Hepatocyte (in vitro differentiated cells): Measurements from ENCODE around the gene CRYBG3. TPM values are rescaled to one million over a fixed set of nuclear protein-coding genes. Genes with fewer than 3 reads are reported as not detected.

Experiments
- DNase-seq: peaks from one replicate; pipeline ENCODE4 v3.0.0-alpha.2; 2016; ENCODE audit warnings: low spot score
- H2AFZ ChIP-seq: fragments of 200-600 bp; sonication (generic); 2 replicates; pipeline ENCODE4 v1.6.0; 2016; ENCODE audit warnings: antibody characterized with exemption, mild to moderate bottlenecking
- H3K27ac ChIP-seq: fragments of 200-600 bp; sonication (generic); 2 replicates; pipeline ENCODE4 v1.5.1; 2016; ENCODE audit warnings: mild to moderate bottlenecking
- H3K27me3 ChIP-seq: fragments of 200-600 bp; sonication (generic); 2 replicates; pipeline ENCODE4 v1.6.1; 2016
- H3K36me3 ChIP-seq: fragments of 200-600 bp; sonication (generic); replicated peaks from 2 replicates; pipeline ENCODE4 v1.5.1; 2016; ENCODE audit warnings: low read depth; ENCODE audit not compliant: insufficient read depth
- H3K4me1 ChIP-seq: fragments of 200-600 bp; sonication (generic); 2 replicates; pipeline ENCODE4 v1.5.1; 2016; ENCODE audit warnings: mild to moderate bottlenecking, moderate library complexity; ENCODE audit not compliant: insufficient read depth
- H3K4me2 ChIP-seq: fragments of 200-600 bp; sonication (generic); 2 replicates; pipeline ENCODE4 v1.6.0; 2016
- H3K4me3 ChIP-seq: fragments of 200-600 bp; sonication (generic); 2 replicates; pipeline ENCODE4 v1.5.1; 2016; ENCODE audit warnings: mild to moderate bottlenecking
- H3K79me2 ChIP-seq: fragments of 200-600 bp; sonication (generic); 2 replicates; pipeline ENCODE4 v1.6.0; 2017; ENCODE audit warnings: mild to moderate bottlenecking
- H3K9me2 ChIP-seq: fragments of 200-600 bp; sonication (generic); replicated peaks from 2 replicates; pipeline ENCODE4 v1.6.0; 2017; ENCODE audit warnings: mild to moderate bottlenecking; ENCODE audit not compliant: insufficient read depth
- H3K9me3 ChIP-seq: fragments of 200-600 bp; sonication (generic); 2 replicates; pipeline ENCODE4 v1.5.1; 2016; ENCODE audit warnings: low read depth, mild to moderate bottlenecking
- H4K20me1 ChIP-seq: fragments of 200-600 bp; sonication (generic); 2 replicates; pipeline ENCODE4 v1.6.0; 2016; ENCODE audit warnings: mild to moderate bottlenecking; ENCODE audit not compliant: insufficient read depth, poor library complexity, severe bottlenecking
- EZH2 ChIP-seq: fragments of 200-600 bp; sonication (generic); IDR thresholded peaks from 2 replicates; pipeline ENCODE4 v1.6.1; 2016; ENCODE audit warnings: antibody characterized with exemption, mild to moderate bottlenecking, borderline replicate concordance
- EZH2phosphoT487 ChIP-seq: fragments of 200-600 bp; sonication (generic); IDR thresholded peaks from one replicate; pipeline ENCODE4 v1.6.1; 2018; ENCODE audit warnings: antibody characterized with exemption, mild to moderate bottlenecking, low read depth, moderate library complexity; ENCODE audit not compliant: unreplicated experiment, severe bottlenecking
- WGBS: methylation state at CpG from one replicate; pipeline ENCODE4 v1.1.6; 2016; ENCODE audit warnings: low lambda C conversion rate; ENCODE audit errors: missing lambda C conversion rate; 5-methylcytosine and 5-hydroxymethylcytosine counted together
- polyA plus RNA-seq: library from polyadenylated mRNA; unstranded; fragments of >200 nt; fragmentation: Nextera tagmentation; extraction: Ambion mirVana; gene quantifications from 2 replicates; pipeline ENCODE4 v1.2.1, GENCODE V29; 2016
- total RNA-seq: library from RNA; depleted of rRNA; stranded (reverse); fragments of >200 nt; gene quantifications from 2 replicates; pipeline ENCODE4 v1.2.3, GENCODE V29; 2014
- TF ChIP-seq, protein P1 (sequence below): fragments of 200-600 bp; sonication (generic); IDR thresholded peaks from 2 replicates; pipeline ENCODE4 v1.5.1; 2016; ENCODE audit warnings: antibody characterized with exemption, mild to moderate bottlenecking; ENCODE audit not compliant: poor library complexity

CRYBG3 gene
- total and polyA plus RNA-seq, 2 experiments from 2014 or later: 1.6 to 13.2 TPM

DNA sequence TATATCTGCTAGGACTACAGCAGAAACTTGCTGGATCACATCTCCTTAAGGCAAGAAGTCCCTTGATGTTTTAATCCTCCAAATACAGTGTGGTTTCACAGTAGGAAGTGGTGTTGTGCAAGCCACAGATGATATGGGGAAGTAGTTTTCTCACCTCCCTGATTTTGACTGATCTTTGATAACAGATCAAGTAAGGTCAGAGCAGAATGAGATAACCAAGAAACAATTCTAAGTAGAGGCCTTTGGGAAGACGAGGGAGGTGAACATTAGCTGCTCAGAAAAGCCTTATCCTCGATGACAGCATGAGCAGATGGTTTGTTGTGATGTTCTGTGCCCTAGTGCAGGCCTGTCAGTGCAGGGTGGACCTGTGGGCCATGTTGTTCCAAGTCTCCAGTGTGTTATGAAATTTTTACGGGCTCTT is 89.1 kb downstream of the CRYBG3 start:
- Histone ChIP-seq H3K36me3 (no peaks in the 10 kb centered on the region), H3K4me2 (no peak overlapping the region), H3K79me2 (no peaks in the 10 kb centered on the region), H2AFZ (no peak overlapping the region), H3K9me2 (no peaks in the 10 kb centered on the region), H3K27me3 (no peaks in the 10 kb centered on the region), H3K4me1 (no peaks in the 10 kb centered on the region), H3K27ac (no peak overlapping the region), H3K4me3 (no peak overlapping the region), H3K9me3 (no peaks in the 10 kb centered on the region), H4K20me1 (no peaks in the 10 kb centered on the region)
- WGBS: 52% methylated on average over 3 of the region's 3 CpGs
- DNase-seq: peak; percentile 6
- TF ChIP-seq EZH2phosphoT487 (no peak), EZH2 (no peak)
- TF ChIP-seq, protein P1, sequence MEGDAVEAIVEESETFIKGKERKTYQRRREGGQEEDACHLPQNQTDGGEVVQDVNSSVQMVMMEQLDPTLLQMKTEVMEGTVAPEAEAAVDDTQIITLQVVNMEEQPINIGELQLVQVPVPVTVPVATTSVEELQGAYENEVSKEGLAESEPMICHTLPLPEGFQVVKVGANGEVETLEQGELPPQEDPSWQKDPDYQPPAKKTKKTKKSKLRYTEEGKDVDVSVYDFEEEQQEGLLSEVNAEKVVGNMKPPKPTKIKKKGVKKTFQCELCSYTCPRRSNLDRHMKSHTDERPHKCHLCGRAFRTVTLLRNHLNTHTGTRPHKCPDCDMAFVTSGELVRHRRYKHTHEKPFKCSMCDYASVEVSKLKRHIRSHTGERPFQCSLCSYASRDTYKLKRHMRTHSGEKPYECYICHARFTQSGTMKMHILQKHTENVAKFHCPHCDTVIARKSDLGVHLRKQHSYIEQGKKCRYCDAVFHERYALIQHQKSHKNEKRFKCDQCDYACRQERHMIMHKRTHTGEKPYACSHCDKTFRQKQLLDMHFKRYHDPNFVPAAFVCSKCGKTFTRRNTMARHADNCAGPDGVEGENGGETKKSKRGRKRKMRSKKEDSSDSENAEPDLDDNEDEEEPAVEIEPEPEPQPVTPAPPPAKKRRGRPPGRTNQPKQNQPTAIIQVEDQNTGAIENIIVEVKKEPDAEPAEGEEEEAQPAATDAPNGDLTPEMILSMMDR: no peak

DNA sequence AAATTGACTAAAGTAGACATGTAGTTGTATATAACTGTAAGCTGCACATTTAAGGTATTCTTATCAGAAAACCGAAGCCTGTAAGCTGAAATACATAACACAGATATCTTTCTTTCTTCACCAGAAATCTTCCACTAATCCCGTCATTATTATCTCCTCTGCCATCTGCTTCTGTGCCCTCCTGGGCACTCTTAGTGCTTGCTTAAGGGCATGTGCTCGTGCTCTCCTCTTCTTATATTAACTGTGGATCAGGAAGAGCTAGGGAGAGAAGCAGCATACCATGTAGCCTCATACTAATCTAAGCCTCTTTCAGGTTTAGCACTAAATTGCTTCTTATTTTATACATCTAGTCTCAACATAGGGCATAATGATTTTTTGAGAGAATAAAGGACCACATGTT is 89.6 kb downstream of the CRYBG3 start:
- H3K9me2 ChIP-seq: no peaks in the 10 kb centered on the region

DNA sequence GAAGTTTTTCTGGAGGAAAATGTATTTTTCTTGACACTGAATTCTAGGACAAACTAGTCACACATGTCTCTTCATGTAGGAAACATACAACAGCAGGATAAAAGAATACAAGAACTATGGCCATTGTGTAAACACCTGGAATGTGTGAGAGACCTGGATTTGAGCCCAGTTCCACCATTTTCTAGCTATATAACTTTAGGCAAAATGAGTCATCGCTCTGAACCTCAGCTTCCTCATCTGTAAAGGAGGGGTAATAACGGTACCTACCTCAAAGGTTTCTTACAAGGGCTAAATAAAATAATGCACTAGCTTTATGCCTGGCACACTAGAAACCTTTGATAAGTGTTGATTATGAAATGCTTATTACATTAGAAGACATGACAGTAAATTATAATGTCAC is 92.6 kb downstream of the CRYBG3 start:
- Histone ChIP-seq H3K27ac (no peak overlapping the region), H3K9me2 (no peaks in the 10 kb centered on the region), H4K20me1 (no peaks in the 10 kb centered on the region), H3K36me3 (no peaks in the 10 kb centered on the region), H3K79me2 (no peaks in the 10 kb centered on the region), H3K4me3 (no peak overlapping the region), H2AFZ (no peak overlapping the region), H3K4me2 (no peak overlapping the region), H3K27me3 (no peaks in the 10 kb centered on the region), H3K4me1 (no peaks in the 10 kb centered on the region), H3K9me3 (no peaks in the 10 kb centered on the region)
- WGBS: 97% methylated on average over 2 of the region's 2 CpGs
- no peak for DNase-seq
- TF ChIP-seq EZH2: no peak
- no peak for TF ChIP-seq EZH2phosphoT487
- TF ChIP-seq, protein P1: no peak

More for the DNA sequence above, 89.6 kb downstream of the CRYBG3 start:
- WGBS: 56% methylated on average over 3 of the region's 3 CpGs
- no peak overlapping the region for H3K4me3 ChIP-seq
- no peak overlapping the region for H3K27ac ChIP-seq
- H3K4me1 ChIP-seq: no peaks in the 10 kb centered on the region
- H4K20me1 ChIP-seq: no peaks in the 10 kb centered on the region
- H3K27me3 ChIP-seq: no peaks in the 10 kb centered on the region
- TF ChIP-seq EZH2: no peak
- TF ChIP-seq, protein P1: no peak
- no peak for TF ChIP-seq EZH2phosphoT487
- no peak overlapping the region for H2AFZ ChIP-seq
- H3K9me3 ChIP-seq: no peaks in the 10 kb centered on the region
- no peaks in the 10 kb centered on the region for H3K79me2 ChIP-seq
- H3K4me2 ChIP-seq: no peak overlapping the region
- no peak for DNase-seq
- no peaks in the 10 kb centered on the region for H3K36me3 ChIP-seq

DNA sequence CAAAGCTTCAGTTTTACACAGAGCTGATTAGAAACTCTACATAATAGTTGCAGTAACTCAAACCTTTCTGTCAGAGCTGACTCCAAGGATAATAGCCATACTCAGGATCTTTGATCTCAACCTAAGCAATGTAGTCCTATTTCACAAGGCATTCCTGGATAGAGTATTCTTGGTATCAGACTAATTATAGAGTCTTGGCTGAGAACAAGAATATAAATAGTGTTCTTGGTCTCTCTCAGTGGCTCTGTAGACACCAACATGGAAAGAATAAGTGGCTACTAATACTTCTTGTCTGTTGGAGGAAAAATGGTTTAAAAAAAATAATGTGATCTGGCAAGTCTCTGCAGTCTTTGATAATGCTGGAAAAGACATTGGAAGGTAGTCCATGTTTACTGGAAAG is 94.8 kb downstream of the CRYBG3 start:
- Histone ChIP-seq H3K4me3 (no peak overlapping the region), H4K20me1 (no peaks in the 10 kb centered on the region), H2AFZ (no peak overlapping the region), H3K27ac (no peak overlapping the region), H3K9me3 (no peaks in the 10 kb centered on the region), H3K36me3 (no peaks in the 10 kb centered on the region), H3K9me2 (no peaks in the 10 kb centered on the region), H3K4me1 (no peaks in the 10 kb centered on the region), H3K27me3 (no peaks in the 10 kb centered on the region), H3K4me2 (no peak overlapping the region), H3K79me2 (no peaks in the 10 kb centered on the region)
- TF ChIP-seq EZH2phosphoT487 (no peak), EZH2 (no peak)
- TF ChIP-seq, protein P1: no peak
- no peak for DNase-seq
